ENCODE measurements around the gene IFFO2.
A peak's percentile ranks its signal among the peaks of the same experiment; 100 is the strongest.
"Not testable (repeated sequence)": the region's sequence is repeated elsewhere in the genome, so short reads cannot be mapped to it uniquely, and the experiment has no call there.

Gene IFFO2

DNA sequence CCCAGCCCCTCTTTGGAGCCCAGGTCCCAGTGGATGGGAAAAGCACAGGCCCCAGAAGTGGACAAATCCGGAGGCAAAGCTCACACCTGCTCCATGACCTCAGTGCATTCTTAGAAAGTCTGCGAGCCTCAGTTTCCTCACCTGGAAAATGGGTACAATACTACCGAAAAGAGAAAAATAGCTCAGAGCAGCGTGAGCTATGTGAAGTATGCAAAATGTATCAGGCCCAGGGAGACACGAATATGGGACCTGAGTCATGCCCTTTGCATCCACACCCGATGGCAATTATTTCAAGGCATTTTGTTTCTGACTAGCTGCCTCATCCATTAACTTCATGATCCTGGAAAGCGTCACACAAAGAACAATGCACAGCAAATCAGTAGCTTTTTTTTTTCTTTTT, 63.4 kb downstream of the IFFO2 start:
- DNase-seq (ENCODE audit: low spot score): no peak

DNA sequence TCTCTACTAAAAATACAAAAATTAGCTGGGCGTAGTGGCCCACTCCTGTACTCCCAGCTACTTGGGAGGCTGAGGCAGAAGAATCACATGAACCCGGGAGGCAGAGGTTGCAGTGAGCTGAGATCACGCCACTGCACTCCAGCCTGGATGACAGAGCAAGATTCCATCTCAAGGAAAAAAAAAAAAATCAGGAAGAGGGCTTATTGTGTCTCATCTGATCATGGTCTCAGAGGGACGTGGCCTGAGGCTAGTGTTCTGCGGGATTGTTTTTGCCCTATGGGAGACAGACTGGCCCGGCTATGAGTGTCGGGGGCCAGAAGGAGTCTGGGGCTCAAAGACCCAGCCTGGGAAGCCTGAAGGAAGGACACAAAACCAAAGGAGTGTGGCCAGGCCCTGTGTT, 64.6 kb downstream of the IFFO2 start:
- DNase-seq (ENCODE audit: low spot score): not testable (repeated sequence)

DNA sequence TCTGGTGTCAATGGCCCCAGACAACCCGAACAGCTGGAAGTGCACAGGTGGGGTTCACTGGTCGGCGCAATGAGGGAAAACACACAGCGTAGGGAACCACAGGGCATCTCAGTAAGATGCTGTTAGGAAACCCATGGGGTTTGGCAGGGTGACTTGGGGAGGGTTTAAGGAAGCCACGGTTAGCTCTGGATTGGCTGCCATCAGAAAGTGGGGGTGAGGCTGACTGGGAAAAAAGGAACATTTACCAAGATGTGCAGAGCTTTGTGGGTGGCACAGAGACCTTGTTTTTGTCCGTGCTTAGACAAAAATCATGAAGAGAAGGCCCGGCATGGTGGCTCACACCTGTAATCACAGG, 65.1 kb downstream of the IFFO2 start:
- no peak for DNase-seq (ENCODE audit: low spot score)

DNA sequence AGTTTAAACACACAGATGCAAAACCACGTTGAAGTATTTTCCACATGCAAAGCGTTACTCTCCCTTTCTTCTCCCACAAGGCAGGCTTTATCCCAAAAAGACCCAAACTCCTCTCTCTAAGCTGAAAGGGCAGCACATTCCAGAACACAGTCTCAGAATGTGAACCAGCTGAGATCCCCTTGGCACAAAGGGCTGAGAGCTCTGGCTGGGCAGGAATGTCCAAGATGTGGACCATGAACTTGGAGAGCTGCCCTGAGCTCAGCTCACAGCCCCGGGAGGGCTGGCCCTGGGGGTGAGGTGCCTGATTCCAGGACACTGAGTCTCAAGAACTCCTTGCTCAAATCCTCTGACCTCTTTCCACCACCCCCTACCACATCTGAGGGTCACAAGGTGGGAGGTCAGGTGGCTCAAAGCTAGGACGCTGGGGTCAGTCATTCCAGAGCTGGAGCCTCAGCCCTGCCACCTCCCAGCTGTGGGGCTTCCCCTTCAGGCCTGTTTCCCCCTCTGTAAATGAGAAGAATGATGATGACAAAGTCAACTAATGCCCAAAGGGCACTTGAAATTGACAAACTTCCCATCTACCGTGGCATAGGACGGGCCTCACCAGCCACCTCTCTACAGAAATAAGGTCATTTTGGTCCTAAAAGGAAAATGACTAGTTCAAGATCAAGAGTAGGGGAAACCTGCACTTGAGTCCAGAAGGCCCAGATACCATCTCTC, 65.6 kb downstream of the IFFO2 start:
- no peak for DNase-seq (ENCODE audit: low spot score)

DNA sequence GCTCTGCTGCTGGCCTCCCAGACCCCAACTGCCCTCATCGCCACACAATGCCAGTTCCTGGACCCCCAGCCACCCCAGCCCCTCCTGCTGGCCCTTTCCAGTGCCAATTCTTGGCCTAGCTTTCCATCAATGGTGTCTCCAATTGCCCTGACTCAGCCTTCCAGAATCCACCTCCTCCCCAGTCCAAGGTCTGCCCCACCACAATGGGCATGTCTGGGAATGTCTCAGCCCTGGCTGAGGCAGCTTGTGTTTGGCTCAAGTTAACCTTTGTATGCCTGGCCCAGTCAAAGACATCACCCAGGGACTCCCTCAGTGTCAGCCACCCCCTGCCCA, 70.5 kb downstream of the IFFO2 start:
- DNase-seq (ENCODE audit: low spot score): no peak

DNA sequence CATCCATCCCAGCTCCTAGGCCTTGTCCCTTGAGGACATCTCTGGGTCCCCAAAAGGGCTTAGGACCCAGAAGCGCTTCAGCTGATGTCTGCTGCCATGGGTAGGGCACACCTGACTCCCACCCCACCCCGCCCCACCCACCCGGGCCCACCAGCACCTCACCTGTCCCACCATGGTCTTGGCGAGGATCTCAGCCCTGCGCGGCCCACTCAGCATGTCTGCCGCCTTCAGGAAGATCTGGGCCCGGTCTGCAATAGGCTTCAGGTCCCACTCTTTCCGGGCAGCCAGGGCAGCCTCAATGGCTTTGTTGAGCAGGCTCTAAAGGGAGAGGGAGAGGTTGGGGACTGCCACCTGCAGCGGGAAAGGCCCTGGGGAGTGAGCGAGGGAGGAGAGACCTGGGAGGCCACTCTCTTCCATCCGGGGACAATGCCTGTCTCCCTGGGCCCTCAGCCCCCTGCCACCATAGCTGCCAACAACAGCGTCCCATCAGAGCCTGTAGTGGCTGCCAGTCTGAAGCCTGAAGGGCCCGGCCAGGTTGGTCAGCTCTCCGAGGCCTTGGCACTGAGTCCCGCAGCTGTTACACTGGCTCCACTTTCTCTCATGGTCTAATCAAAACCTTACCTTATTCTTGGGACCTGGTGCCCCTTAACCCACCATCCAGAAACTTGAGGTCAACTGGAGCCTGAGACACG, 71.0 kb downstream of the IFFO2 start:
- DNase-seq (ENCODE audit: low spot score): no peak

DNA sequence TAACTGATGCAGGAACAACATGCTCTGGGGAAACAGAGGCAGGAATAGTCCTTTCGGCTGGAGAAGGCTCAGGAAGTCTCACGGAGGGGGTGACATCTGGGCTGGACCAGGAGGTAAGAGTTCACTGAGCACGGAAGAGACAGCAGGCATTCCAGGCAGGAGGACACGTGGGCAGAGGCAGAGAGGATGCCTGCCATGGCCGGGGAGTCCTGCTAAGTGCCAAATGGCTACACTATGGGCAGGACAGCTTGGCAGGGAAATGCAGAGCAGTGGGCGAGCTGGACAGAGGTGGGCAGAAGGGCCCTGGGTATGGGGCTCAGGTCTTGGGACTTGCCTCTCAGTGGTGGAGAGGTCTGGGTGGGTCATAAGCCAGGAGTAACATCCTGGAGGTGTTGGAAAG, 71.7 kb downstream of the IFFO2 start:
- no peak for DNase-seq (ENCODE audit: low spot score)

DNA sequence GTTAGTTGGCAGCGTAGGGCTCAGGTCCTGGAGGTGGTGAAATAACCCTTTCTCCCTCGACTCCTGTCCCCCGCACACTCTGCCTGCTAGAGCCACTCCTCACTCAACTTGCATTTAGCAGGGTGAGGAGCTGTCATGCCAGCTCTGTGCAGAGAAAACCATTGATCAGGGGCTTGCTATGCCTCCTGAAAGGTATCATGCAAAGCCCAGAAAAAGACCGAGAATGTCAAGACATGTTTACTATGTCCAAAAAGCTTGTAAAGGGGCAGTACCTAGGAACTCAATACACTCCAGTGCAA, 72.1 kb downstream of the IFFO2 start:
- DNase-seq (ENCODE audit: low spot score): no peak

DNA sequence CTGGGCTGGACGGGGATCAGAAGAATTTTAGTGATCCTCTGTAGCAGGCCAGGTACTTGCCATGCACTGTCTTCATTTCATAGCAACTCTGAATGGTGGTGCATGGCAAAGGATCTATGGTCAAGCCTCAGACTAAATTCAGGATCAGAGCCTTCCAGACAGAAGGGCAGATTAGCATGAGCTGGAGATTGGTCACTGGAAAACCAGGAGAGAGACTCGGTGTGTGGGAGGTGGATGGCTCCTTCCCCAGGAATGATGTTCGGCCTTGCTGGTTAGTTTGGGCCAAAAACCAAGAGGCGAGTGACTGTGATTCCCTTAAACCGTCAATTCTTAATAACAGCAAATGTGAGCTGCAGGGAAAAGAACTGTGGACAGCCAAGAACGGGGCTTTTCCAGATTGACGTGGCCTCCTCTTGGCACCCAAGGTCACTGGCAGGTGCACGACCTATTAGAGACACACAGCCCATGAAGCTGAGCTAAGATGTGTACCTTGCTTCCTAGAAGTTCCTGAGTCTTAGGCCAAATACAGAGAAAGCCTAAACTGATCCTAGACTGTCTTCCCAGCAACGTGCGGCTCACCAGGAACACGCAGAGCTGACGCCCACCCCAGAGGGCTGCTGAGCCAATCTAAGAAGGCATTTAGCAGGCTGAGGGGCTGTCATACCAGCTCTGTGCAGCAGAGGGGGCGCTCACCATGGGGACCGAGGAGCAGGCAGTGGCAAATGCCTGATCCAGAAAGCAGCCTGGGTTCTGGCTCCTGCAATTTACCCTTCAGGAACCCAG, 72.6 kb downstream of the IFFO2 start:
- DNase-seq (ENCODE audit: low spot score): peak; percentile 77

DNA sequence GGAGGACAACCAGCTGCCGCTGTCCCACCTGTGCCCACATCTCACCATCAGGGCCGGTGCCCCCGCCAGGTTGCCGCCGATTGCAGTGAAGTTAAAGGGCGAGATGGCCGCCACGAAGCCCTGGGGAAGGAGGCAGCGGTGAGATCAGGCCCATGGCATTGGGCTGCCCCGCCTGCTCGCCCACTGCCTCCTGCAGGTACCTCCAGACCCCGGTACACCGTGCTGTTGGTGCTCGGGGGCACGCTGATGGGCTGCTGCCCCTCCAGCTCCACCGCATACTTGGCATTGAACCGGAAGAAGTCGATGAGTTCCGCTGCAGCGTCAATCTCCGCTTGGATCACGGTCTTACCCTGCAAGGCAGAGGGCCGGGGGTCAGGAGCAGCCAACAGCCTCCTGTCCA, 73.4 kb downstream of the IFFO2 start:
- DNase-seq (ENCODE audit: low spot score): no peak

DNA sequence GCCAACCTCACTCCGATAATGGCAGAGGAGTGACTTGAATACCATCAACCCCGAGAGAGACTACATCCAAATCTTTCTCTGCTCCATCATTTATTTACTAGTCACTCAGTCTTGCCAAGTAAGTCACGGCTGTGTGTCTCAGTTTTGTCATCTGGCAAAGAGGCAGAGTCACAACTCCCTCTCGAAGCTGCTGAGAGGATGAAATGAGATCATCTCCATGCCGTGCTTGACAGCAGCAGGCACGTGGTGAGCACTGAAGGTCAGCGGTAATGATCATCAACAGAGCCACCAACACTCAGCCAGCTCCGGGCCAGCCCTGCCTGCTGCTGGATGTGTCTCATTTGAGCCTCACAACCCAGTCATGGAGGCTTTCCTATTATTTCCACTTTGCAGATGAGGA, 74.0 kb downstream of the IFFO2 start:
- DNase-seq (ENCODE audit: low spot score): no peak

DNA sequence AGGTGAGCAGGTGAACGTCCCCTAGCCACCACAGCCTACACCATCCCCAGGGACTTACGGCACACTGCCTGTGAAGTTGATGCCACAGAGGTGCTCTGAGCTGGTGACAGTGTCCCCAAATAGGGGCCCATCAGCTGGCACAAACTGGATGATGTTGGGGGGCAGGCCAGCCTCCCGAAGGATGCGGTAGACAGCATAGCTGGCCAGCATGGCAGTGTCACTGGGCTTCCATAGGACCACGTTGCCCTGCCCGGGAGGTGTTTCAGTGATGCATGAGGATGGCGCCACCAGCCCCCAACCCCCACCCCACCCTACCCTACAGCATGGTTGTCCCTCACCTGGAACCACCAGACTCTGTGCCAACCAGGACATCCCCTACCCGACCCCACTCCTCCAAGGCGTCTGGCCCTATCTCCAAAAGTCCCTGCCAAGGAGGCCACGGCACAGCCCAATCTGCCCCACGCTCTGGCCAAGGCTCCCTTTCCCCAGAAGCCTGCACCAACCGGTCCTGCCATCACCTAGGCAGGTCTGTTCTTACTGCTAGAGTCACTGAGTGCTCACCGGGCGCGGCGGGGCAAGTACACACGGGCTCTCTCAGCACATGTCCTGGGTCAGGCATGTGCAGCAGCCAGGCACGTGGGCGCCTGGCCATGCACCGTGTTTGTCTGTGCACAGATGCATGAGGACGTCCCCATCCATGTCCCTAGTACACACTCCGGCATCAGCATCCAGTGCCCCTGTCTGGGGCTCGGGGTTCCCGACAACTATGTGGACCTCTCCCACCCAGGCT, 74.6 kb downstream of the IFFO2 start:
- DNase-seq (ENCODE audit: low spot score): no peak

DNA sequence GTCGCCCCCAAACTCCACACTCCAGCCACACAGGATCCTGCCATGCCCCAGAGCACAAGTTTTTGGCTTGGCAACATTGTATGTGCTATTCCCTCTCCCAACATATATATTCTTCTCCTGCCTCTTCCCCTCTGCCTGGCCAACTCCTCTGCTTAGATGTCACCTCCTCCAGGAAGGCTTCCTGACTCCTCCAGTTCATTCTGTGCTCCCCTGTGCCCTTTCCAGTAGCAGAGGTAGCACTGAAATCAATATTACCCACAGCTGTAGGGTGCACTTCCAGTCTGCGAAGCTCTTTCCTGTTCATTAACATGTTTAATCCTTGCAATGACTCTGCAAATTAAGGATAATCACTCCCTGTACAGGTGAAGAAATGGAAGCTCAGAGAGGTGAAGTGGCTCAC, 75.3 kb downstream of the IFFO2 start:
- no peak for DNase-seq (ENCODE audit: low spot score)

DNA sequence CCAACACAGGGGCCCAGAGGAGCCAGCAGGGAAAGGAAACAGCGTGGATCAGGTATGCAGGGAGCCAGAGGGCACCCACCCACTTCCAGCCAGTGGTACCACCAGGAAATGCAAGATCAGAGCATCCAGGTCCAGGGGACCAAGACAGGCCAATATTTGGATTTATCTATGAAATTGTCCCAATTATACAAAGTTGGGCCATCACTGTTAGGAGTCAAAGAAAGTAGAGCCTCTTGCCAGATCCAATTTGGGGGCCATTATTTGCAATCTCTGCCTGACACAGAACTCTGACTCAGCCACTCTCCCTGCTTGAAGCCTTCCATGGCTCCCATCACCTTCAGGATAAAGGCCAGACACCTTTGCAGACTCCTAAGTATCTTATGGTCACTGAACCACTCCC, 75.9 kb downstream of the IFFO2 start:
- DNase-seq (ENCODE audit: low spot score): no peak

DNA sequence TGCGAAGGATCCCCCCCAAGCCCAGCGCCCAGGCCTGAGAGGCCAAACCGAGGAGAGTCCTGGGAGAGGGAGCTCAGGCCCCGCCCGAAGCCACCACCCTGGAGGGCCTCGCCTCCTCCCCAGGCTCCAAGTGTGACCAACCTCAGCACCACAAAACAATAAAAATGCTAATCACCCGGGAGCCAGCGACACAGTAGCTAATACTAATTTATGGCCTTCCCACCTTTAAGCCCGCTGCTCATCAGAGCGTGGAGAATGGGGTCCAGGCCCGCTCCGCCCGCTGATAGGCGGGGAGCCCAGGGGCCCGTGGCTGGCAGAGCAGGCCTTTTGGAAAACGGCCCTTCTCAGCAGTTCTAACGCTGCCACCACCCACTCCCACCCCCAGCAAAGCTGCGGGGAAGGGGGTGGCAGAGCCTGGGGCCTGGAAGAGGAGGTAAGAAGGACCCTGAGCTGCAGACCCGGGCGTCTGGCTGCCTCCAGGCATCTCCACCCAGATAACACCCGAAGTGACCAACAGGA, 76.6 kb downstream of the IFFO2 start:
- no peak for DNase-seq (ENCODE audit: low spot score)

DNA sequence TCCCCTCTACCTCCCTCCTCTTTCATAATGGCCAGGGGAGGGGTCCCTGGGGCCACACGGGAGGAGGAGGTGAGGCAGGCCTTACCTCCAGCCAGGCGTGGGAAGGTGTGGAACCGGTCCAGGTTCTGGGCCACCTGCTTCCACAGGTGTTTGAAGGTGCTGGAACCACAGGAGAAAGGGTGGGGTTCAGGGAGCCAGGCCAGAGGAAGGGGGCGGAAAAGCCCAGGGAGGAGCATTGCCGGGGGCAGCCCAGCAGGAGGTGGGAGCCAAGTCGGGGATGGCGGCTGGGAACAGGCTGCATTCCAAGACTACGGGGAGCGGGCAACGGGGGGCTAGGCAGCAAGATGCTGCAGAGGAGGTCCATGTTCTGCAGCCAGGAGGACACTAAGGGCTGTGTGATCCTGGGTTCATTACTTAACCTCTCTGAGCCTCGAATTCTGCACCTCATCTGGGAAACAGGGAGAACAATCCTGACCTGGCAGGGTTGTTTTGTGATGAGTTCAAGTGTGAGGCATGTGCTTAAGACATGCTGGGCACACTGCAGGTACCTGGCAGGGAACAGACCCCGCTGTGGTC, 77.2 kb downstream of the IFFO2 start:
- no peak for DNase-seq (ENCODE audit: low spot score)

DNA sequence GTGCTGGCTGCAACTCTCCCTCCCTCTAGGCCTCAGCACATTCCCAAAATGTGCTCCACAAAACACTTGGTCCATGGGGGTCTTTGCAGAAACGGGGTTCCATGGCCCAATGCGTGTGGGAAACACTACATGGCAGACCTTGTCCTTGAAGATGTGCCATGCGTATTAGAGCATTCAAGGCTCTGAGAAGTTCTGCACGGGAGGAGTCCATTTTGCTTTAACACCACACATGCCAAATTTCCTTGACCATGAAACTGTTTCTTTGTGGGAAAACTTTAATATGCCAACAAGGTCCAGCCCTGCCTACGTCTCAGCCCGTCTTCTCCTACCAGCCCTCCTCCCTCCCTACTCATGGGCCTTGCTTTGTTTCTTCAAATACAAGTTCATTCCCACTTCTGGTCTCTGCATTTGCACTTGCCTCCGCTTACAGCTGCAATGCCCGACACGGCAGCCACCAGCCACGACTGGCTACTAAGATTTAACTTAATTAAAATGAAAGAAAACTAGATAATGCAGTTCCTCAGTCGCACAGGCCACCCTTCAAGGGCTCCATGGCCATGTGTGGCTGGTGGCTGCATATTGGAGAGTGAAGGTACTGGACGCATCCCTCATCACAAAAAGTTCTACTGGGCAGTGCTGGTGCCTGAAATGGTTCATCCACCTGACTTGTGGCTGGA, 77.8 kb downstream of the IFFO2 start:
- no peak for DNase-seq (ENCODE audit: low spot score)

DNA sequence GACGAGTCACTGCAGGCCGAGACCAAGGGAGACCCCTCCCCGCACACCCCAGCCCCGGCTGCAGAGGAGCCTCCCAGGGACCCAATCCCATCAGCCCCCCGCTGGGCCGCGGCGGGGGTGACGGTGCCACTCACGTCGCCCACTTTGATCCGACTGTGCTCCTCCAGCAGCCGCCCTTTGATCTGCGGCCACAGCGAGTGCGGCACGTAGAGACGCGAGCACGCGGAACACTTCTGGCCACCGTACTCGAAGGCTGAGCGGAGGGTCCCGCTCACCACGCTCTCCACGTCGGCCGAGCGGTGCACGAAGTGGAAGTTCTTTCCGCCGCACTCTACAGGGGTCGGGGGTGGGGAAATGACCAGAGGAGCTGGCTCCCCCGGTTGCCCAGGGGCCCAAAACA, 79.2 kb downstream of the IFFO2 start:
- no peak for DNase-seq (ENCODE audit: low spot score)

DNA sequence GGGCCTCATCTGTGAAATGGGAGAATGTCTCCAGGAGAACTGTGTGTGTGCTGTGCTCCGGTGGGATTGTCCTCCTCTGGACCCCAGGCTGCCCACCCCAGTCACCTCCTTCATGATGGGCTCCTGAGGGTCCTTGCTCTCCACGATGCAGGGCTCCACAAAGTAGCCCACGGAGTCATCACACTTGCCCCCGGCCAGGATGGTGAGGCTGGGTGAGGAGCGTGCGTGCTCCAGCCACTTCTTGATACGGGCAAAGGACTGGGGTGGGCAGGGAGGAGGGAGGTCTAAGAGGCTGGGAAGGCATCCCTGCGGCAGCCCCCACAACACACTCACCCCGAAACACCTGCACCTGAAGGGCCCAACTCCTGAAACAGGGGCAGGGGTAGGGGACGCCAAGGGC, 80.3 kb downstream of the IFFO2 start:
- no peak for DNase-seq (ENCODE audit: low spot score)

DNA sequence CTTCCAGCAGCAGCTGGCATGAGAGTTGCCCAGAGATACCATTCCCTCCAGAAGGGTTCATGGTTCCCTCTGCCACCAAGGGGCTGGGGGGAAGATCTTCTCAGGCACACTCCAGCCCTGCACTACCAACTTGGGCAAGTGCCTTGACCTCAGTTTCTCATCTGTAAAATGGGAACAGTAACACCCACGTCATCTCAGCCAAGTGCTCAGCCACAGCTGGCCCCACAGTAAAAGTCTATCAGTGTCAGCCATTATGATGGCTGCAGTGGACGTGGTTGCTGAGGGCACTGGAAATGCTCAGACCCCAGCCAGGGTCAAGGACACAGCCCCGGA, 80.7 kb downstream of the IFFO2 start:
- no peak for DNase-seq (ENCODE audit: low spot score)

DNA sequence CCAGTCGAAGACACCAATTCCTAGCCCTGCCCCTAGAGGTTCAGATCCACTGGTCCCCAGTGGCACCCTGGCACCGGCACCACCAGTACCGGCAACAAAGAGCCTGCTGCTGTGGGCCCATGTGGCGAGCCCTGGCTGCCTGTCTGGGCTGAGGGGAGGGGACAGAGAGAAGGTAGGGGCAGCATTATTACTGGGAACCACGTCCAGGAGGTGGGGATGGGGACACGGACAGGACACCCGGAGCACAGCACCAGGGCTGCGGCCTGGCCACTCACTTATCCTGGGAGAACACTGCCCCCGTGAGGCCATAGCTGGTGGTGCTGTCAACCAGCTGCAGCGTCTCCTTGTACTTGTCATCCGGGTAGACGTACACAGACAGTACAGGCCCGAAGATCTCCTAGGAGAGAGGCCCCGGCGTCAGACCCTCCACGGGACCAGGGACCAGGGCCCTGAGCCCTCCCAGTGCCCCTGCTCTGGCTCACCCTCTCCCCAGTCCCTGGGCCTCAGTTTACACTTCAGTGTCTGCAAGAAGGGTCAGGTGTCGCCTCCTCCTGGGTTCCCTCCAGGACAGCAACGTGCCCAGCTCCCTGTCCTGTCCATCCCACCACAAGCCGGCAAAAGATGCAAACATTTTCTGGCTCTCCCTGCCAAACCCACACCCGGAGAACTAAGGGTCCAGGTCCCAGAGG, 81.2 kb downstream of the IFFO2 start:
- DNase-seq (ENCODE audit: low spot score): peak; percentile 84
